A549 (cell line): ENCODE results near the gene CHST7. TPM values are rescaled to one million over a fixed set of nuclear protein-coding genes. Genes with fewer than 3 reads are reported as not detected.
A peak's percentile ranks its signal among the peaks of the same experiment; 100 is the strongest.
"Not testable (repeated sequence)": the region's sequence is repeated elsewhere in the genome, so short reads cannot be mapped to it uniquely, and the experiment has no call there.

Source experiments
- ATAC-seq, 2 experiments: fragments of 200-7000 bp in 1 of 2; fragments of >200 bp in 1 of 2; cut with Nextera tagmentation in 1 of 2; cut with Tn5 transposase in 1 of 2; 3 replicates each; pipeline versions ENCODE4 v1.8.0 to v1.9.1; 2018 to 2020; ENCODE audit warnings: mild to moderate bottlenecking in 1 of 2, moderate library complexity in 1 of 2
- CTCF ChIA-PET: fragments of 300-600 bp; sonication (Branson Sonifier 250); formaldehyde crosslinking; extraction: SDS; loops from one replicate; lab custom pipeline; 2021; ENCODE audit warnings: antibody characterized with exemption, inconsistent platforms; lab: Yijun Ruan, JAX
- POLR2A ChIA-PET: fragments of 350-600 bp; formaldehyde crosslinking; extraction: SDS; loops from one replicate; lab custom pipeline; 2021; ENCODE audit warnings: antibody characterized with exemption, inconsistent platforms; lab: Yijun Ruan, JAX
- DNase-seq, 2 experiments: peaks; one replicate each; pipeline versions ENCODE4 v3.0.0 to v3.0.0-alpha.2; 2011 to 2016; ENCODE audit warnings: low read depth in 1 of 2, low spot score in 1 of 2
- FAIRE-seq: peaks from 2 replicates; lab custom pipeline; 2011; peaks lifted over from hg19 to GRCh38; lab: Jason Lieb, UNC
- H3K27ac ChIP-seq, 2 experiments: fragments of >200 bp; sonication (Bioruptor Twin); formaldehyde crosslinking; 3 replicates each; pipeline ENCODE4 v1.5.1; 2016 to 2017
- H3K4me1 ChIP-seq: fragments of >200 bp; sonication (Bioruptor Twin); formaldehyde crosslinking; 3 replicates; pipeline ENCODE4 v1.6.1; 2016
- H3K4me2 ChIP-seq: fragments of >200 bp; sonication (Bioruptor Twin); formaldehyde crosslinking; 3 replicates; pipeline ENCODE4 v1.6.1; 2016
- H3K4me3 ChIP-seq: fragments of >200 bp; sonication (Bioruptor Twin); formaldehyde crosslinking; 3 replicates; pipeline ENCODE4 v1.5.1; 2016
- H3K9me3 ChIP-seq: fragments of >200 bp; sonication (Bioruptor Twin); formaldehyde crosslinking; 3 replicates; pipeline ENCODE4 v1.6.1; 2016
- BCL3 ChIP-seq: fragments of >200 bp; sonication (Bioruptor Twin); formaldehyde crosslinking; IDR thresholded peaks from 3 replicates; pipeline ENCODE4 v1.6.1; 2016
- CTCF ChIP-seq: fragments of >200 bp; sonication (Bioruptor Twin); formaldehyde crosslinking; IDR thresholded peaks from 3 replicates; pipeline ENCODE4 v1.5.1; 2016
- EHMT2 ChIP-seq: fragments of 200-600 bp; sonication (generic); IDR thresholded peaks from 2 replicates; pipeline ENCODE4 v1.6.1; 2016; ENCODE audit warnings: antibody characterized with exemption, low read depth, mild to moderate bottlenecking, moderate library complexity
- ESRRA ChIP-seq: fragments of 150-350 bp; IDR thresholded peaks from 2 replicates; pipeline ENCODE4 v1.6.1; 2014; ENCODE audit warnings: mild to moderate bottlenecking, low read length, borderline replicate concordance
- JUN ChIP-seq, 2 experiments: fragments of >200 bp; sonication (Bioruptor Twin); formaldehyde crosslinking; IDR thresholded peaks; 2 replicates in 1 of 2; 3 replicates in 1 of 2; pipeline ENCODE4 v1.6.1; 2016 to 2017
- POLR2A ChIP-seq: IDR thresholded peaks from 2 replicates; pipeline ENCODE4 v1.6.1; 2012; ENCODE audit warnings: mild to moderate bottlenecking, low read length
- RAD21 ChIP-seq, 2 experiments: fragments of >200 bp in 1 of 2; sonication (Bioruptor Twin) in 1 of 2; formaldehyde crosslinking in 1 of 2; IDR thresholded peaks in 1 of 2; conservative IDR thresholded peaks in 1 of 2; 2 replicates in 1 of 2; 3 replicates in 1 of 2; pipeline ENCODE4 v1.6.1; 2012 to 2018; ENCODE audit warnings: inconsistent platforms in 1 of 2
- SMC3 ChIP-seq: fragments of >200 bp; sonication (Bioruptor Twin); formaldehyde crosslinking; IDR thresholded peaks from 3 replicates; pipeline ENCODE4 v1.6.1; 2018; ENCODE audit warnings: inconsistent platforms
- WGBS: methylation state at CpG from one replicate; pipeline ENCODE4 v1.1.6; 2017; ENCODE audit errors: missing lambda C conversion rate; 5-methylcytosine and 5-hydroxymethylcytosine counted together
- polyA minus RNA-seq: library from RNA; depleted of rRNA, polyadenylated mRNA; stranded (reverse); fragments of >200 nt; gene quantifications from 2 replicates; pipeline ENCODE4 v1.2.3, GENCODE V29; 2011; rRNA and poly(A)+ RNA removed
- polyA plus RNA-seq, 4 experiments: library from polyadenylated mRNA; depleted of rRNA in 3 of 4; stranded (reverse); fragments of >200 nt; fragmentation: RNase III in 1 of 4; extraction: RNeasy Plus Mini Kit Qiagen cat#74134 plus additional on column Dnase treatment in 1 of 4; gene quantifications; 2 replicates in 3 of 4; 3 replicates in 1 of 4; pipeline ENCODE4 v1.2.3, GENCODE V29; 2011 to 2017

The CHST7 gene
- 6.3 and 6.5 TPM in 2 replicates for polyA plus RNA-seq (2011; rRNA removed)
- 9.9 and 17.3 TPM in 2 replicates for polyA plus RNA-seq (2012; cell fraction: cytosol; rRNA removed)
- 14.0 and 24.6 TPM in 2 replicates for polyA plus RNA-seq (2012; cell fraction: nucleus; rRNA removed)
- polyA plus RNA-seq (2017; fragmentation: RNase III; extraction: RNeasy Plus Mini Kit Qiagen cat#74134 plus additional on column Dnase treatment) = 15.3 to 20.8 TPM (median 18.8 TPM) in 3 replicates
- polyA minus RNA-seq = 2.7 and 3.9 TPM in 2 replicates

- TF ChIP-seq CTCF = peak; percentile 61
- TF ChIP-seq POLR2A = peak; percentile 40; the same call in 1 of the 2 replicates
- peak in 1 of 2 experiments; percentile 49; a peak in 1 of 5 replicates for TF ChIP-seq JUN (IDR thresholded peaks at IDR 0.05)
- no peak for TF ChIP-seq EHMT2
- peak; percentile 54 to 62 for TF ChIP-seq RAD21 (conservative IDR thresholded peaks at IDR 0.05 in 1 of 2, IDR thresholded peaks at IDR 0.05 in 1 of 2)
- TF ChIP-seq ESRRA = no peak
- TF ChIP-seq BCL3 = 0 out of 3 replicates have a peak, but pooled peaks have one; percentile 27
- peak; percentile 45; the same call in 2 of the 3 replicates for TF ChIP-seq SMC3
- POLR2A ChIA-PET = interaction anchor here (1.4 kb wide), 1 partner anchor 10 kb away, joined by 5 read pairs; no protein-coding TSS in a partner anchor
- Histone ChIP-seq H3K4me3 (peak within 1 kb of the TSS; percentile 76), H3K9me3 (no peaks in the 10 kb centered on the region), H3K4me2 (peak within 1 kb of the TSS; percentile 83), H3K27ac (peak within 1 kb of the TSS; percentile 88 to 98), H3K4me1 (peaks cover 36% of the 10 kb centered on the region)
- CTCF ChIA-PET = interaction anchor here (0.8 to 2.0 kb wide), 12 partner anchors 10 to 222 kb away, joined by 3 to 11 read pairs (median 5); no protein-coding TSS in a partner anchor
- WGBS = under 1% methylated on average over 20 of the region's 35 CpGs
- ATAC-seq (peak; percentile 87 to 94), FAIRE-seq (no peak), DNase-seq (peak; percentile 67 to 80)
These were observed at the start of gene CHST7 for GRCh38 chrX:46573331-46573891. CHST7 (plus strand) TSS chrX:46573765; CDS start chrX:46573932, 167 bp downstream.

GRCh38 chrX:46528640-46529039, 44.9 kb upstream of the CHST7 start:
- ATAC-seq, CTCF ChIA-PET, H3K9me3 ChIP-seq, FAIRE-seq, H3K4me3 ChIP-seq, DNase-seq, H3K27ac ChIP-seq, H3K4me1 ChIP-seq, POLR2A ChIA-PET, H3K4me2 ChIP-seq: not testable (repeated sequence)
- 100% methylated on average over 1 of the region's 6 CpGs for WGBS

GRCh38 chrX:46529740-46530403, 43.7 kb upstream of the CHST7 start:
- WGBS = 94% methylated on average over 8 of the region's 12 CpGs

GRCh38 chrX:46530404-46530908, 43.1 kb upstream of the CHST7 start:
- 57% methylated on average over 1 of the region's 1 CpG for WGBS
- FAIRE-seq, POLR2A ChIA-PET, DNase-seq, H3K4me3 ChIP-seq, H3K4me2 ChIP-seq, H3K4me1 ChIP-seq, H3K9me3 ChIP-seq, ATAC-seq, H3K27ac ChIP-seq: not testable (repeated sequence)
- CTCF ChIA-PET = interaction anchor here (0.9 kb wide), 1 partner anchor 155 kb away, joined by 3 read pairs; no protein-coding TSS in a partner anchor

More at GRCh38 chrX:46529740-46530403, 43.7 kb upstream of the CHST7 start:
- H3K4me2 ChIP-seq, FAIRE-seq, H3K4me3 ChIP-seq, H3K27ac ChIP-seq, H3K9me3 ChIP-seq, ATAC-seq, H3K4me1 ChIP-seq, DNase-seq, POLR2A ChIA-PET: not testable (repeated sequence)
- CTCF ChIA-PET = interaction anchor here (0.9 kb wide), 1 partner anchor 155 kb away, joined by 3 read pairs; no protein-coding TSS in a partner anchor
